ENCODE results near the gene SEMA3B. TPM values are rescaled to one million over a fixed set of nuclear protein-coding genes. Genes with fewer than 3 reads are reported as not detected.
A peak's percentile ranks its signal among the peaks of the same experiment; 100 is the strongest.

Gene SEMA3B
- total RNA-seq, 1 experiment from 2014 or later, result 6.4 TPM

GRCh38 chr3:50293079-50293801 lies 24.3 kb downstream of the SEMA3B start:
- H4K20me1 ChIP-seq (ENCODE audit: control insufficient read depth, insufficient read depth, insufficient read length), result no peaks in the 10 kb centered on the region
- TF ChIP-seq CTCF (conservative IDR thresholded peaks at IDR 0.05), result no peak
- no peaks in the 10 kb centered on the region for H3K4me1 ChIP-seq (ENCODE audit: insufficient read depth, low read length)
- H3K36me3 Mint-ChIP-seq (ENCODE audit: insufficient read depth in 1 of 3, low read depth in 3 of 3), result peaks cover 23 to 36% (median 28%) of the 10 kb centered on the region in 3 experiments; a peak in 6 of 7 replicates
- no peak overlapping the region for H3K4ac ChIP-seq (ENCODE audit: low read depth, low read length)
- H2BK5ac ChIP-seq (ENCODE audit: insufficient read length, low read length), result no peak overlapping the region
- no peak overlapping the region for H2BK15ac ChIP-seq (ENCODE audit: low read depth, low read length)
- H3K27ac ChIP-seq (ENCODE audit: insufficient read length, low read depth, low read length), result no peak overlapping the region
- H3K9ac ChIP-seq (ENCODE audit: extremely low read depth, insufficient read length, low read length), result no peak overlapping the region
- no peak overlapping the region for H3K4me2 ChIP-seq (ENCODE audit: insufficient read depth, insufficient read length, low read length)
- no peak overlapping the region for H3T11ph ChIP-seq (ENCODE audit: low read length)
- no peak for DNase-seq
- H4K5ac ChIP-seq (ENCODE audit: insufficient read length, low read depth, low read length), result no peak overlapping the region
- no peak overlapping the region for H4K8ac ChIP-seq (replicated peaks; ENCODE audit: insufficient read length, low read depth, low read length)
- H3K23ac ChIP-seq (ENCODE audit: insufficient read length, low read depth, low read length), result no peak overlapping the region
- H3K79me1 ChIP-seq (ENCODE audit: insufficient read depth, low read depth, low read length, poor library complexity, severe bottlenecking), result no peaks in the 10 kb centered on the region
- peaks cover 5% of the 10 kb centered on the region for H3K23me2 ChIP-seq (ENCODE audit: insufficient read length, low read depth, low read length, poor library complexity, severe bottlenecking)
- no peak overlapping the region for H3K18ac ChIP-seq (ENCODE audit: insufficient read length, low read depth, low read length)
- H2AFZ ChIP-seq (ENCODE audit: low read length), result no peak overlapping the region
- peaks cover 3% of the 10 kb centered on the region; the same call in 1 of the 2 replicates for H3K79me2 ChIP-seq (ENCODE audit: insufficient read depth, low read length)
- no CpG with 5 or more reads among the region's 12 CpGs for WGBS (ENCODE audit: extremely low coverage, insufficient read length, low lambda C conversion rate)
- no peaks in the 10 kb centered on the region; a peak in 1 of 5 replicates for H3K9me3 Mint-ChIP-seq
- no peak overlapping the region for H2AK5ac ChIP-seq (ENCODE audit: insufficient read length, low read length)
- no peak overlapping the region for H3K56ac ChIP-seq (ENCODE audit: insufficient read length, low read depth, low read length)
- H3K27ac Mint-ChIP-seq, result peak overlapping the region; percentile 87 to 99 (median 96); a peak in 5 of 7 replicates
- H3K14ac ChIP-seq (ENCODE audit: insufficient read depth, low read length), result no peak overlapping the region
- peak overlapping the region; percentile 82 to 87; a peak in 2 of 5 replicates for H3K4me3 Mint-ChIP-seq
- no peak overlapping the region for H2BK12ac ChIP-seq (ENCODE audit: insufficient read length, low read depth, low read length)
- no peak overlapping the region for H2BK120ac ChIP-seq (ENCODE audit: low read depth, low read length, poor library complexity, severe bottlenecking)
- no peaks in the 10 kb centered on the region for H3K27me3 Mint-ChIP-seq (ENCODE audit: low read depth)
- H3K9me3 ChIP-seq (ENCODE audit: control insufficient read depth, low read depth, low read length), result no peaks in the 10 kb centered on the region
- H4K91ac ChIP-seq (ENCODE audit: insufficient read length, low read depth, low read length), result no peak overlapping the region
- H3K4me1 Mint-ChIP-seq, result peaks cover 14% of the 10 kb centered on the region in 2 experiments
- H2BK20ac ChIP-seq (ENCODE audit: low read depth, low read length, poor library complexity, severe bottlenecking), result no peak overlapping the region
- no peaks in the 10 kb centered on the region for H3K27me3 ChIP-seq (ENCODE audit: insufficient read depth, low read length)
